Gastroesophageal sphincter (tissue), 4 donors: ENCODE results near the gene TSPAN17. TPM values are rescaled to one million over a fixed set of nuclear protein-coding genes. Genes with fewer than 3 reads are reported as not detected.

Experiments used
- ATAC-seq: fragments of 150-250 bp; one replicate; pipeline ENCODE4 v1.9.1; 2016; ENCODE audit warnings: mild to moderate bottlenecking, moderate library complexity
- H3K27ac ChIP-seq, 4 donors: fragments of 200-600 bp; sonication (generic) in 3 of 4; 1 replicate in 3 of 4; 2 replicates in 1 of 4; pipeline ENCODE4 v1.5.1; 2016 to 2019
- H3K27me3 ChIP-seq: fragments of 200-600 bp; sonication (generic); one replicate; pipeline ENCODE4 v1.5.1; 2019
- H3K36me3 ChIP-seq, 2 donors: fragments of 200-600 bp; sonication (generic); one replicate each; pipeline ENCODE4 v1.5.1; 2019; ENCODE audit warnings: control low read depth in 1 of 2
- H3K4me1 ChIP-seq, 3 donors: fragments of 200-600 bp; sonication (generic); 1 replicate in 2 of 3; 2 replicates in 1 of 3; pipeline ENCODE4 v1.5.1; 2016 to 2019; ENCODE audit warnings: control low read depth in 2 of 3
- H3K4me3 ChIP-seq, 2 donors: fragments of 200-600 bp; sonication (generic); one replicate each; pipeline ENCODE4 v1.5.1; 2019; ENCODE audit warnings: mild to moderate bottlenecking in 1 of 2, moderate library complexity in 1 of 2
- H3K9me3 ChIP-seq, 3 donors: fragments of 200-600 bp; sonication (generic); one replicate each; pipeline ENCODE4 v1.5.1; 2017 to 2019; ENCODE audit warnings: control low read depth in 2 of 3
- CTCF ChIP-seq, 4 experiments: fragments of 200-600 bp in 2 of 4; fragments of 450-650 bp in 2 of 4; sonication (generic) in 1 of 4; IDR thresholded peaks; one replicate each; pipeline ENCODE4 v1.5.1; 2017 to 2019; ENCODE audit warnings: antibody characterized with exemption in 4 of 4, mild to moderate bottlenecking in 2 of 4, moderate library complexity in 2 of 4
- EP300 ChIP-seq: sonication (generic); formaldehyde crosslinking; IDR thresholded peaks from one replicate; pipeline ENCODE4 v1.6.1; 2017; ENCODE audit warnings: antibody characterized with exemption, mild to moderate bottlenecking
- POLR2A ChIP-seq, 2 donors: fragments of 450-650 bp; IDR thresholded peaks; one replicate each; pipeline ENCODE4 v1.6.1; 2017; ENCODE audit warnings: antibody characterized with exemption in 2 of 2, mild to moderate bottlenecking in 2 of 2, moderate library complexity in 1 of 2
- POLR2AphosphoS5 ChIP-seq: sonication (generic); formaldehyde crosslinking; IDR thresholded peaks from one replicate; pipeline ENCODE4 v1.6.1; 2017; ENCODE audit warnings: antibody characterized with exemption
- WGBS, 2 donors: methylation state at CpG; one replicate each; pipeline ENCODE4 v1.1.5; 2018; ENCODE audit warnings: low coverage in 1 of 2; 5-methylcytosine and 5-hydroxymethylcytosine counted together
- total RNA-seq, 4 donors: library from RNA; depleted of rRNA; stranded (reverse); fragments of >200 nt; gene quantifications; one replicate each; pipeline ENCODE4 v1.1.0, GENCODE V29; 2016

TSPAN17 gene
- total RNA-seq, 4 donors from 2014 or later = 11.0 to 20.2 (median 15.4) TPM

- H3K4me3 ChIP-seq = peak overlapping the region in 1 of 2 donors; percentile 65
- H3K27ac ChIP-seq = peak overlapping the region in 3 of 4 donors; percentile 78 to 85 (median 80)
- ATAC-seq = no peak
- 69 to 79% methylated on average over 7 to 8 of the region's 15 CpGs for WGBS, 2 donors
- peaks cover 0 to 14% of the 10 kb centered on the region in 2 donors for H3K36me3 ChIP-seq
- H3K9me3 ChIP-seq = no peaks in the 10 kb centered on the region
- TF ChIP-seq POLR2AphosphoS5 (no peak), CTCF (IDR thresholded peaks at IDR 0.05) (no peak), POLR2A (IDR thresholded peaks at IDR 0.05) (no peak), EP300 (no peak)
- no peaks in the 10 kb centered on the region for H3K27me3 ChIP-seq
- H3K4me1 ChIP-seq = peaks cover 0 to 45% (median 12%) of the 10 kb centered on the region in 3 donors
Observed at GRCh38 chr5:176648474-176649194, 1.4 kb downstream of the TSPAN17 start.

GRCh38 chr5:176650354-176650884, 3.1 kb downstream of the TSPAN17 start:
- Histone ChIP-seq H3K27me3 (no peaks in the 10 kb centered on the region), H3K27ac (no peak overlapping the region), H3K36me3 (peaks cover 0 to 31% of the 10 kb centered on the region in 2 donors), H3K4me1 (peaks cover 0 to 45% (median 12%) of the 10 kb centered on the region in 3 donors), H3K4me3 (no peak overlapping the region), H3K9me3 (no peaks in the 10 kb centered on the region)
- no peak for TF ChIP-seq POLR2A (IDR thresholded peaks at IDR 0.05)
- no peak for TF ChIP-seq CTCF (IDR thresholded peaks at IDR 0.05)
- no peak for TF ChIP-seq EP300
- TF ChIP-seq POLR2AphosphoS5 = no peak
- 73 to 78% methylated on average over 4 to 7 of the region's 8 CpGs for WGBS, 2 donors
- ATAC-seq = no peak

GRCh38 chr5:176651472-176651980, 4.2 kb downstream of the TSPAN17 start:
- Histone ChIP-seq H3K4me1 (peaks cover 0 to 40% (median 12%) of the 10 kb centered on the region in 3 donors), H3K36me3 (peaks cover 0 to 43% of the 10 kb centered on the region in 2 donors), H3K4me3 (no peak overlapping the region), H3K27me3 (no peaks in the 10 kb centered on the region), H3K27ac (no peak overlapping the region), H3K9me3 (no peaks in the 10 kb centered on the region)
- 87% methylated on average over 4 of the region's 17 CpGs; no CpG with 5 or more reads in 1 of the 2 donors for WGBS, 2 donors
- no peak for ATAC-seq
- TF ChIP-seq POLR2AphosphoS5 (no peak), CTCF (IDR thresholded peaks at IDR 0.05) (no peak), POLR2A (IDR thresholded peaks at IDR 0.05) (no peak), EP300 (no peak)

- Histone ChIP-seq H3K27me3 (no peaks in the 10 kb centered on the region), H3K4me3 (no peak overlapping the region), H3K27ac (no peak overlapping the region), H3K9me3 (no peaks in the 10 kb centered on the region), H3K4me1 (peaks cover 0 to 35% (median 12%) of the 10 kb centered on the region in 3 donors), H3K36me3 (peaks cover 0 to 49% of the 10 kb centered on the region in 2 donors)
- WGBS, 2 donors = 60 to 82% methylated on average over 2 to 7 of the region's 8 CpGs
- ATAC-seq = no peak
- TF ChIP-seq POLR2AphosphoS5 (no peak), EP300 (no peak), CTCF (IDR thresholded peaks at IDR 0.05) (no peak)
Observed at GRCh38 chr5:176652136-176652535, 4.9 kb downstream of the TSPAN17 start.
